DND-41 (cell line): Measurements from ENCODE around the gene TRIM9.

Experiments
- EZH2 ChIP-seq: IDR thresholded peaks from 3 replicates; pipeline ENCODE4 v1.6.1; 2012; ENCODE audit warnings: borderline replicate concordance, low read depth, mild to moderate bottlenecking, moderate library complexity, low read length, inconsistent platforms; ENCODE audit not compliant: severe bottlenecking
- TF ChIP-seq, protein P1 (sequence below): IDR thresholded peaks from 2 replicates; pipeline ENCODE4 v1.5.1; 2012; ENCODE audit warnings: borderline replicate concordance, low read length, moderate library complexity, mild to moderate bottlenecking; ENCODE audit not compliant: poor library complexity, severe bottlenecking; ENCODE audit errors: extremely low read depth

DNA sequence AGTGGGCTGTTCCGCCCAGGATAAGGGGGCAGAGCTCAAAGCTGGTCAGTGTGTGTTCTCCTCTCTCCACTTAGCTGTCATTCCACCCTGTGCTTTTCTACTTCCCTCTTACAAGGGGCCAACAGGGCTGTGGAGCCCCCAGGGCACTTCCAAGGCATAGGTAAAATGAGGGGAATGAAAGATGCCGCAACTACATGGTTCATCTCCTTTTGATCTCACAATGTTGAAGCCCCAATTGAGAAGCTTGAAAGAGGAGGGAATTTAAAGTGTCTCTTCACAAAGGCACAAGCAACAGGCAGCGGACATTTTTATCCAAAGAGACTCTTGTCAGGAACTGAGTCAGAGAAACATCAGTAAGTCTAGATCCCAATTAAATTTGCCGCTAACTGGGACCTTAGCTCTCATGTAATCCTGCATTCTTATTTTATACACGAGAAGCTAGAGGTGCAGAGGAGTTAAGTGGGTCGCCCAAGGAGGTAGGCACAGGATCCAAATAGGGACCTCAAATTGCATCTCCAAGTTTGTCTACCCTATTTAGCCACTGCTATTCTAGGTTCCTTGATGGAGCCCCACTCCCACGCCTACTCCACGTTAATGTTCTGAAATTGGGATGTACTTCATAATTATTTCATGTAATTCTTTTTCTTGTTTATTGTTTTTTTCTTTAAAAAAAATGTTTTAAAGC, 20.1 kb downstream of the TRIM9 start:
- TF ChIP-seq, protein P1, sequence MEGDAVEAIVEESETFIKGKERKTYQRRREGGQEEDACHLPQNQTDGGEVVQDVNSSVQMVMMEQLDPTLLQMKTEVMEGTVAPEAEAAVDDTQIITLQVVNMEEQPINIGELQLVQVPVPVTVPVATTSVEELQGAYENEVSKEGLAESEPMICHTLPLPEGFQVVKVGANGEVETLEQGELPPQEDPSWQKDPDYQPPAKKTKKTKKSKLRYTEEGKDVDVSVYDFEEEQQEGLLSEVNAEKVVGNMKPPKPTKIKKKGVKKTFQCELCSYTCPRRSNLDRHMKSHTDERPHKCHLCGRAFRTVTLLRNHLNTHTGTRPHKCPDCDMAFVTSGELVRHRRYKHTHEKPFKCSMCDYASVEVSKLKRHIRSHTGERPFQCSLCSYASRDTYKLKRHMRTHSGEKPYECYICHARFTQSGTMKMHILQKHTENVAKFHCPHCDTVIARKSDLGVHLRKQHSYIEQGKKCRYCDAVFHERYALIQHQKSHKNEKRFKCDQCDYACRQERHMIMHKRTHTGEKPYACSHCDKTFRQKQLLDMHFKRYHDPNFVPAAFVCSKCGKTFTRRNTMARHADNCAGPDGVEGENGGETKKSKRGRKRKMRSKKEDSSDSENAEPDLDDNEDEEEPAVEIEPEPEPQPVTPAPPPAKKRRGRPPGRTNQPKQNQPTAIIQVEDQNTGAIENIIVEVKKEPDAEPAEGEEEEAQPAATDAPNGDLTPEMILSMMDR = no peak
- no peak for TF ChIP-seq EZH2
